ENCODE results near the gene PKD1.
"Not testable (repeated sequence)": the region's sequence is repeated elsewhere in the genome, so short reads cannot be mapped to it uniquely, and the experiment has no call there.

Gene PKD1

GRCh38 chr16:2142942-2143877 lies 7.5 kb upstream of the PKD1 start:
- H3K4me3 ChIP-seq (ENCODE audit: low read depth, low read length) = no peak overlapping the region
- TF ChIP-seq, protein P1, sequence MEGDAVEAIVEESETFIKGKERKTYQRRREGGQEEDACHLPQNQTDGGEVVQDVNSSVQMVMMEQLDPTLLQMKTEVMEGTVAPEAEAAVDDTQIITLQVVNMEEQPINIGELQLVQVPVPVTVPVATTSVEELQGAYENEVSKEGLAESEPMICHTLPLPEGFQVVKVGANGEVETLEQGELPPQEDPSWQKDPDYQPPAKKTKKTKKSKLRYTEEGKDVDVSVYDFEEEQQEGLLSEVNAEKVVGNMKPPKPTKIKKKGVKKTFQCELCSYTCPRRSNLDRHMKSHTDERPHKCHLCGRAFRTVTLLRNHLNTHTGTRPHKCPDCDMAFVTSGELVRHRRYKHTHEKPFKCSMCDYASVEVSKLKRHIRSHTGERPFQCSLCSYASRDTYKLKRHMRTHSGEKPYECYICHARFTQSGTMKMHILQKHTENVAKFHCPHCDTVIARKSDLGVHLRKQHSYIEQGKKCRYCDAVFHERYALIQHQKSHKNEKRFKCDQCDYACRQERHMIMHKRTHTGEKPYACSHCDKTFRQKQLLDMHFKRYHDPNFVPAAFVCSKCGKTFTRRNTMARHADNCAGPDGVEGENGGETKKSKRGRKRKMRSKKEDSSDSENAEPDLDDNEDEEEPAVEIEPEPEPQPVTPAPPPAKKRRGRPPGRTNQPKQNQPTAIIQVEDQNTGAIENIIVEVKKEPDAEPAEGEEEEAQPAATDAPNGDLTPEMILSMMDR (IDR thresholded peaks at IDR 0.05; ENCODE audit: low read depth, low read length) = no peak

GRCh38 chr16:2135071-2135470 lies 627 bp downstream of the PKD1 start:
- H3K4me3 ChIP-seq (ENCODE audit: low read depth, low read length) = peak overlapping the region; percentile 63

GRCh38 chr16:2133797-2134196 lies 1.9 kb downstream of the PKD1 start:
- H3K4me3 ChIP-seq (ENCODE audit: low read depth, low read length) = peak overlapping the region; percentile 43

- not testable (repeated sequence) for H3K4me3 ChIP-seq (ENCODE audit: low read depth, low read length)
Observed at GRCh38 chr16:2129890-2130447, 5.7 kb downstream of the PKD1 start.

GRCh38 chr16:2129251-2129650 lies 6.4 kb downstream of the PKD1 start:
- H3K4me3 ChIP-seq (ENCODE audit: low read depth, low read length) = not testable (repeated sequence)

DNA sequence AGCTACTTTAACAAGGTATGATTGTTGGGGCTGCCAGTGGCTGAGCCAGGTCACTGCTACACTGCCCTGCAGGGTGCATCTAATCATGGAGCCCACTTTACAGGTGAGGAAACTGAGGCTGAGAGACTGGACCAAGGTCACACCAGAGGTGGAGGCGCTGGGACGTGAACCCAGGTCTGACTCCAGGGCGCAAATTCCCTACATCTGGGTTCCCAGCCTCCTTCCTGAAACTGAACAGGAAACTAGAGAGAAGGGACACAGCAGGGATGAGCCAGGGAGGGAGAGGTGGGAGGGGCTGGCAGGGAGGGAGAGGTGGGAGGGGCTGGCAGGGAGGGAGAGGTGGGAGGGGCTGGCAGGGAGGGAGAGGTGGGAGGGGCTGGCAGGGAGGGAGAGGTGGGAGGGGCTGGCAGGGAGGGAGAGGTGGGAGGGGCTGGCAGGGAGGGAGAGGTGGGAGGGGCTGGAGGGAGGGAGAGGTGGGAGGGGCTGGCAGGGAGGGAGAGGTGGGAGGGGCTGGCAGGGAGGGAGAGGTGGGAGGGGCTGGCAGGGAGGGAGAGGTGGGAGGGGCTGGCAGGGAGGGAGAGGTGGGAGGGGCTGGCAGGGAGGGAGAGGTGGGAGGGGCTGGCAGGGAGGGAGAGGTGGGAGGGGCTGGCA lies 7.9 kb downstream of the PKD1 start:
- H3K4me3 ChIP-seq (ENCODE audit: low read depth, low read length) = not testable (repeated sequence)

DNA sequence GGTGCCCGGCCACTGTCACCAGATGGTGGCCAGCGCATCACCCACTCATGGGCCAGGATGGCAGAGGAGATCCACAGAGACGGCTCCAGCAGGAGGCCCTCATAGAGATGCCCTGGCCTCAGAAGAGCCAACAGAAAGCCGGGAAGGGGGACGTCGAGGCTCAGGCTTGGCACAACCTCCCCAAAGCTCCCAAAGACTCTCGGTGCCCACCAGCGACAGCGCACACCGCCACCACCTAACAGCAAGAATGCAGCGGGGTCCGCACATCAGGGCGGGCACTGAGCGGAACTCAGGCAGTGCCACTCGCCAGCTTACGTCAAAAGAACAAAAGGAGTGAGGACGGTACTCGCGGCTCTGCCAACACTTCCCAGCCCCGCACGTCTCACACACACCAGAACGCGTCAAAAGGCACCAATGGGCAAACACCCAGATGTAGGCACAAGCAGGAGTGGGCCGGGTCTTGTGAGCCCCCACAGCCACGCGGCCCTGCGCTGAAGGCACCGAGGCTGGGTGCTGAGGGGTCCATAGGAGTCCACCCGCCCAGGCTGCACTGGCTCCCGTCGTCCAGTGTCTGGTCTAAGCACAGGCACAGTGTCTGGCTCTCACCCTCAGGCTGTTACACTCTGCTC lies 8.7 kb downstream of the PKD1 start:
- H3K4me3 ChIP-seq (ENCODE audit: low read depth, low read length) = not testable (repeated sequence)

DNA sequence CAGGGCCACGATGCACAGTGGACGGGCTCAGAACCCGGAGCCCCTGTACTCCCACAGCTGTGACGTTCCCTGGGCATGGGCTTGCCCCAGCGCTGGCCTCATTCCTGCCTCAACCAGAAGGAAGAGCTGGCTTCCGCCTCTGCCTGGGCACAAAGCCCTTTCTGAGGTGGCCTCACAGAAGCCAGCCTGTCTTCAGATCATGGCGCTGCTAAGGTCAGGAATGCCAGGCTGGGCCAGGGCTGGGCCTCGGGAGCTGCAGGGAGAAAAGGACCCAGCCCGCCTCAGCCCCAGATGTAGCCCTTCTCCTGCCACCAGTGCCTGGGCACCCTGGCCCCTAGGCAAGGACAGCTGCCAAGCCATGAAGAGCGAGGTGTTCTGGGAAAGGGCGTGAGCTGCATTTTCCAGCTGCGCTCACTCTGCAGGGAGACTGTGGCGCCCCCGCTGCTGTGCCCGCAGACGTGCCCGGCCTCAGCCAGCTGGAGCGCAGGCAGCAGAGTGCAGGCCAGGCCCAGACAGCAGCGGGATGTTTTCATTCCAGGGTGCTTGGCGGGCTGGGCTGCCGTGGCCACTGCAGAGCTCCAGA lies 9.4 kb downstream of the PKD1 start:
- H3K4me3 ChIP-seq (ENCODE audit: low read depth, low read length) = not testable (repeated sequence)

DNA sequence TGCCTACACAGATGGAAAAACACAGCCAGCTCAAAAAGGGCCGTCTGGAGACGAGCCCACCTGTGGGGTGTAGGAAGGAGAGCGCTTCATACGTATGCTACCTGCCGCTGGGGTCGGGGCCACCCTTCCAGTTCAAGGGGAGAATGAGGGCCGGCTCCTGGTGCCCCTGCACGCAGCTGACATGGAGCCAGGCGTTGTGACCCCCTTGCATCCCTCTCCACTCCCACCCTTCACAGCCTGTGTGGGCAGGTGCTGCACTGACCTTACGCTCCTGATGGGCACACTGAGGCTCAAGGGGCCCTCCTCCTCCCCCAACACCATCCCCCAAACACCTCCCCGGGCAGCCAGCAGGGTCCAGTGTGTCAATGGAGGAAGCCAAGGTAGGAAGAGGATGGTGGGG lies 10.1 kb downstream of the PKD1 start:
- H3K4me3 ChIP-seq (ENCODE audit: low read depth, low read length) = not testable (repeated sequence)

DNA sequence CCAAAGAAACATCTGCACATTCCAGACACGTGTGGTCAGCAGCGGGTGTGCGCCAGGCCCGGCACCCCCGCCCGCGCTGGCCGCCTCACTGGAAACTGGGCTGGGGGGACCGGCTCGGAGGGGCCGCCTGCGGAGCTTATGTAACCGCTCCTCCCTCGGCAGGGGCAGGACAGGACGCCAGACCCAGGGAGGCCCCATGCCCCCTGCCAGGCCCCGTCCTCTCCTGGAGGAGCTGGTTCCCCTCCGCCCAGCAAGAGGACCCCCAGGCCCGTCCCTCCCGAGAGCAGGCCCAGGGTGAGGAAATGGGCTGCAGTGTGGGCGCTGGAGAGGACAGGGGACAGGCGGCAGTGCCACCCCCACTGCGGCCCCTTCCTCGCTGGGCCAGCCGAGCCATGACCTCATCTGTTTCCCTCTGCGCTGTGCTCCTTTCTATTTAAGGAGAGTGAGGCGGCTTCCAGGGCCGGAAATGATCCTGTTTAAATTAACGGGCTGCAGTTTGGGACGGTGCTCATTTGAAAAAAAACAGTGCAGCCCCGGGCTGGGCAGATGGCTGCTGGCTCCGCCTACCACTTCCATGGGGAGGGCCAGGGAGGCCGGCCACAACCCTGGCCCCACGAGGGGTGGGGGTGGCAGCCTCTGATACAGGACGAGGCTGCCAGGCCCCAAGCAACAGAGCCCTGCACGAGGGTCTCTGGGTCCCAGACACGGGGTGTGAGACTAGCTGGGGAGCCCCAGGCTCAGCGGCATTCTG lies 10.8 kb downstream of the PKD1 start:
- H3K4me3 ChIP-seq (ENCODE audit: low read depth, low read length) = peak overlapping the region; percentile 44

DNA sequence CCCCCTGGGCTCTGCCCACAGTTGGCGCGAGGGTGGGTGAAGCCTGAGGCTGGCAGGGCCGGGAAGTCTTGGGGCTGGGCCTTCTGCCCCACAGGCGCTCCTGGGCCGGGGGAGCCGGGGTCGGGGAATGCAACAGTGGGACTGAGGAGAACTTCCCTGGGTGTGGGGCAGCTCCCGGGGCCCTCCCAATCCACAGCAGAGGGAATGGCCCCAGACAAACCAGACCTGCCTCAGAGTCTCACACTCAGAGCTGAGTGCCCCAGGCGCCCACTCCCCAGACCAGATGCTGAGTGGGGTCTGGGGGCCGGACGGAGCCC lies 11.4 kb downstream of the PKD1 start:
- H3K4me3 ChIP-seq (ENCODE audit: low read depth, low read length) = peak overlapping the region; percentile 44

GRCh38 chr16:2123706-2124376 lies 11.9 kb downstream of the PKD1 start:
- H3K4me3 ChIP-seq (ENCODE audit: low read depth, low read length) = not testable (repeated sequence)

GRCh38 chr16:2122934-2123683 lies 12.6 kb downstream of the PKD1 start:
- not testable (repeated sequence) for H3K4me3 ChIP-seq (ENCODE audit: low read depth, low read length)
